Measurements from ENCODE around the gene SLC28A1. TPM values are rescaled to one million over a fixed set of nuclear protein-coding genes. Genes with fewer than 3 reads are reported as not detected.
A peak's percentile ranks its signal among the peaks of the same experiment; 100 is the strongest.
"Not testable (repeated sequence)": the region's sequence is repeated elsewhere in the genome, so short reads cannot be mapped to it uniquely, and the experiment has no call there.

SLC28A1 gene
- total and polyA plus RNA-seq, 8 donors = 0.08 to 0.23 (median 0.14) TPM; not detected in 3

- no peak for DNase-seq
- TF ChIP-seq, protein P1, sequence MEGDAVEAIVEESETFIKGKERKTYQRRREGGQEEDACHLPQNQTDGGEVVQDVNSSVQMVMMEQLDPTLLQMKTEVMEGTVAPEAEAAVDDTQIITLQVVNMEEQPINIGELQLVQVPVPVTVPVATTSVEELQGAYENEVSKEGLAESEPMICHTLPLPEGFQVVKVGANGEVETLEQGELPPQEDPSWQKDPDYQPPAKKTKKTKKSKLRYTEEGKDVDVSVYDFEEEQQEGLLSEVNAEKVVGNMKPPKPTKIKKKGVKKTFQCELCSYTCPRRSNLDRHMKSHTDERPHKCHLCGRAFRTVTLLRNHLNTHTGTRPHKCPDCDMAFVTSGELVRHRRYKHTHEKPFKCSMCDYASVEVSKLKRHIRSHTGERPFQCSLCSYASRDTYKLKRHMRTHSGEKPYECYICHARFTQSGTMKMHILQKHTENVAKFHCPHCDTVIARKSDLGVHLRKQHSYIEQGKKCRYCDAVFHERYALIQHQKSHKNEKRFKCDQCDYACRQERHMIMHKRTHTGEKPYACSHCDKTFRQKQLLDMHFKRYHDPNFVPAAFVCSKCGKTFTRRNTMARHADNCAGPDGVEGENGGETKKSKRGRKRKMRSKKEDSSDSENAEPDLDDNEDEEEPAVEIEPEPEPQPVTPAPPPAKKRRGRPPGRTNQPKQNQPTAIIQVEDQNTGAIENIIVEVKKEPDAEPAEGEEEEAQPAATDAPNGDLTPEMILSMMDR (IDR thresholded peaks at IDR 0.05) = no peak
- intact Hi-C loops (cut with DNase I) = no loop called here
These were observed 12.2 kb upstream of the SLC28A1 start for GRCh38 chr15:84872009-84872910.

DNA sequence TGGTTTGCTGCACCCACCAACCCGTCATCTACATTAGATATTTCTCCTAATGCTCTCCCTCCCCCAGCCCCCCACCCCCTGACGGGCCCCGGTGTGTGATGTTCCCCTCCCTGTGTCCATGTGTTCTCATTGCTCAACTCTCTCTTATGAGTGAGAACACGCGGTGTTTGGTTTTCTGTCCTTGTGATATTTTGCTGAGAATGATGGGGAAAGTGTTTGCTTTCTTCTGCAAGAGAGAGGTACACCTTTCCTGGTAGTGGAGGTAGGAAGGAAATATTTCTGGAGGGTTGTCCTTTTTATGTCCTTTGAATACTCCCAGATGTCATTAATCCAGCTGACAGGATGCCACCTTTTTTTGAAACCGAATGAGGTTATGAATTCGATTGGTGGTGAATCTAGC, 10.5 kb upstream of the SLC28A1 start:
- intact Hi-C loops (cut with DNase I) = no loop called here
- ATAC-seq = peak; percentile 43
- no peak for DNase-seq

More at GRCh38 chr15:84872009-84872910, 12.2 kb upstream of the SLC28A1 start:
- ATAC-seq = no peak
- Histone ChIP-seq H3K36me3 (peaks cover 0 to 7% of the 10 kb centered on the region in 2 donors), H3K4me1 (peaks cover 0 to 3% of the 10 kb centered on the region in 2 donors), H3K27me3 (no peaks in the 10 kb centered on the region), H3K4me3 (no peak overlapping the region), H3K9me3 (no peaks in the 10 kb centered on the region), H3K27ac (no peak overlapping the region)

DNA sequence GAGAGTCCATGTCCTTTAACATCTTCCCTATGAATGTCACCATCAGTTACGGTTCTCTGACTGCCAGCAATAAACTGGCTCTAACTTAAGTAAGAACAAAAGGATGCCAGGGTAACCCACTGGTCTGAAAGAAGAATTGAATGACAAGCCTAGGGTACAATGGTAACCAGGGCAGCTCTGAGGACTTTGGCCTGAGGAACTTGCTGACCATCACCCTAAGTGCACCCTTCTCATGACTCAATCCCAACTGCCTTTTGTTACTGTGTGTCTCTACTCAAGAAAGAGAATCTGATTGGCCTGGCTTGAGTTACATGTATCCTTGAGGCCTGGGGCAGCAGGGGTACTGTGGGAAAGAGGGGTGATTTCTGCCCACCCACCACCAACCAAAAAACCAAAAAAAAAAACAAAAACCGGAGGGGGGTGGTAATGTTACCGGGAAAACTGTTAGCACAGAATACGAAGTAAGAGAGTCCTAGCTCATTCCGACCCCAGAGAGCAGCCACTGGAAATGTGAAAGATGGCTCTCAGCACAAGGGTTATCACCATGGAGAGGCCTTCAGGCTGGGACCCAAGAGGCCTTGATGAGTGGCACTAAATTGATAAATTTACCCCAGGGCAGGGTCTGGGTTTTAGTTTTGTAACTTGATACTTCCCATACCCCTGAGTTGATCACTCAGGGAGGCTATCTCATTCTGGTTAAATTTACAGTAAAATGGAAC, 9.3 kb upstream of the SLC28A1 start:
- no peak for DNase-seq
- H3K4me1 ChIP-seq = peaks cover 0 to 3% of the 10 kb centered on the region in 2 donors
- no peak for ATAC-seq
- no peak overlapping the region for H3K27ac ChIP-seq
- intact Hi-C loops (cut with DNase I) = no loop called here
- H3K36me3 ChIP-seq = no peaks in the 10 kb centered on the region
- no peak overlapping the region for H3K4me3 ChIP-seq
- H3K9me3 ChIP-seq = no peaks in the 10 kb centered on the region
- TF ChIP-seq, protein P1 (IDR thresholded peaks at IDR 0.05) = no peak
- H3K27me3 ChIP-seq = no peaks in the 10 kb centered on the region

More for the DNA sequence above, 10.5 kb upstream of the SLC28A1 start:
- Histone ChIP-seq H3K27ac (no peak overlapping the region), H3K4me1 (peaks cover 0 to 3% of the 10 kb centered on the region in 2 donors), H3K4me3 (no peak overlapping the region), H3K9me3 (no peaks in the 10 kb centered on the region), H3K36me3 (no peaks in the 10 kb centered on the region), H3K27me3 (no peaks in the 10 kb centered on the region)
- TF ChIP-seq, protein P1 (IDR thresholded peaks at IDR 0.05) = no peak

DNA sequence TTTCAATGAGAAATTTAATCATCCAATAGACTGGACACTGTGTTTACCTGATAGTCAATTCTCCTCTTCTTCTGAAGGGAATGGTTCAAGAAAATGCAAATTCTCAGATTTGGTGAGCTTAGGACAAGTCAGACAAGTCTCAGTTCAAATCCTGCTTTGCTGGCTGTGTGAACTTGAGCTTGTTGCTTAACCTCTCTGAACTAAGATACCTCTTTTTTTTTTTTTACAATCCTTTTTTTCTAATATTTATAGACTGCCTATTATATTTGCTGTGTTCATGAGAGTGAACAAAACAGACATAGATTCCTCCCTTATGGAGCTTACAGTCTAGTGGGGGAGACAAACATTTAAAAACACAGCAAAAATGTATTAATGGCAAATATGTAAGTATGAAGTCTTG, 8.2 kb upstream of the SLC28A1 start:
- no peaks in the 10 kb centered on the region for H3K27me3 ChIP-seq
- H3K9me3 ChIP-seq = no peaks in the 10 kb centered on the region
- intact Hi-C loops (cut with DNase I) = no loop called here
- no peak for ATAC-seq
- TF ChIP-seq, protein P1 (IDR thresholded peaks at IDR 0.05) = no peak
- H3K4me3 ChIP-seq = no peak overlapping the region
- peaks cover 0 to 3% of the 10 kb centered on the region in 2 donors for H3K4me1 ChIP-seq
- H3K27ac ChIP-seq = no peak overlapping the region
- H3K36me3 ChIP-seq = no peaks in the 10 kb centered on the region
- DNase-seq = no peak

GRCh38 chr15:84877701-84878100, 6.8 kb upstream of the SLC28A1 start:
- H3K27ac ChIP-seq; DNase-seq; H3K9me3 ChIP-seq; H3K27me3 ChIP-seq; H3K4me3 ChIP-seq; intact Hi-C loops (cut with DNase I); H3K4me1 ChIP-seq; H3K36me3 ChIP-seq; ATAC-seq: not testable (repeated sequence)
